M059J (cell line): ENCODE data around the gene CMTM2. TPM values are rescaled to one million over a fixed set of nuclear protein-coding genes. Genes with fewer than 3 reads are reported as not detected.
"Not testable (repeated sequence)": the region's sequence is repeated elsewhere in the genome, so short reads cannot be mapped to it uniquely, and the experiment has no call there.

ENCODE experiments used
- DNase-seq: peaks from one replicate; pipeline ENCODE4 v3.0.0-alpha.2; 2012; ENCODE audit warnings: low read depth
- total RNA-seq: library from RNA; depleted of rRNA; stranded (reverse); fragments of >200 nt; shearing (Covaris generic); gene quantifications from 2 replicates; pipeline ENCODE4 v1.2.3, GENCODE V29; 2014

CMTM2 gene
- total RNA-seq, 1 experiment from 2014 or later: not detected

GRCh38 chr16:66552286-66553177 is 26.7 kb upstream of the CMTM2 start, which contains the start of gene CKLF:
TSS of gene CKLF (plus strand) at chr16:66552576. CDS start at chr16:66552716, 140 bp downstream.
- peak; percentile 84 for DNase-seq

DNA sequence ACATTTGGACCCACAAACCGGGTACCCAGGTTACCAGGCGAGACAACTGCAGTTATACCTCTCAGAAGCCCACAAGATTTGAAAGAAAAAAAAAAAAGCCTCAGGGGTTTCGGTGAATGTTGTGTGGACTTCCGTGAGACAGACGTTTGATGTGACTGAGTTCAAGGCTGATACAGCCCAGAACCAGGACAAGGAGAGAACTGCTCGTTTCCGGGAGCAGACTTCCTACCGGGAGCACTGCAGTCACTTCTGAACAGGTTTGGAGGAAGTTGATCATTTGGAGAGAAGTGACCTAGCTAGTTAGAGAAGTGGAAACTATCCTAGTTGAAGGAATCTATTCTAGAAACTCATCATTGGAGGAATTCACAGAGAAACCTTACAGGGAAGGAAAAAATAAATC is 26.0 kb upstream of the CMTM2 start:
- DNase-seq: peak; percentile 10

DNA sequence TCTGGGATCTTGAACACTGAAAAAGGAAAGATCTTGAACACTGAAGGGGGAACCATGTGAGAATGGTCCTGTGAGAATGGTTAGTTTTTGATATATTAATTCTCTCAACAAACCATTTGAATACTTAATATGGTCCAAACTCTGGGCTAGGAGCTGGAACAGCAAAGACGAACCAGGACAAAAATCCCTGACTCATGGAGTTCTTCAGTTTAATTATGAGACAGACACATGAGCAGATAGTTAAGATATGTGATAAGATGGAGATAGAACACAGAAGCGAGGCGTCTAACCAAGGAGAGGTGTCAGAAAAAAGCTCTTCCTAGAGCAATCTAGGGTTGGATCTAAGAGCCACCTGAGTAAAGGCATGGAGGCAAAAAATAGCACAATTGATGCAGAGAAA is 25.2 kb upstream of the CMTM2 start:
- no peak for DNase-seq

DNA sequence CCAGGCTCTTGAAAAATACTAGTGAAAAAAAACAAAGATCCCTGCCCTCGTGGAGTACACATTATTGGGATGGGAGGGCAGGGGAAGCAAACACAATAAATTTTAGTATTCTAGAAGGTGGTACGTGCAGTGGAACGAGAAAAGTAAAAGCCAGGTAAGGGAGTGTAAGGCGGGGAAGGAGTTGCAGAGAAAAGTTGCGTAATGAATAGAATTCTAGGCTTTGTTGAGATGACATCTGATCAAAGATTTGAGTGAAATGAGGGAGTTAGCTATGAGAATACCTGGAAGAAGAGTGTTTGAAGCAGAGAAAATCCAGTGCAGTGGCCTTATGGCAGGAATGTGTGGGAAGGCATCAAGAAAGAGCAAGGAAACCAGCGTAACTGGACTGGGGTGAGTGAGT is 24.8 kb upstream of the CMTM2 start:
- DNase-seq: no peak

- DNase-seq: no peak
Observed at GRCh38 chr16:66560107-66560506, 19.2 kb upstream of the CMTM2 start.

DNA sequence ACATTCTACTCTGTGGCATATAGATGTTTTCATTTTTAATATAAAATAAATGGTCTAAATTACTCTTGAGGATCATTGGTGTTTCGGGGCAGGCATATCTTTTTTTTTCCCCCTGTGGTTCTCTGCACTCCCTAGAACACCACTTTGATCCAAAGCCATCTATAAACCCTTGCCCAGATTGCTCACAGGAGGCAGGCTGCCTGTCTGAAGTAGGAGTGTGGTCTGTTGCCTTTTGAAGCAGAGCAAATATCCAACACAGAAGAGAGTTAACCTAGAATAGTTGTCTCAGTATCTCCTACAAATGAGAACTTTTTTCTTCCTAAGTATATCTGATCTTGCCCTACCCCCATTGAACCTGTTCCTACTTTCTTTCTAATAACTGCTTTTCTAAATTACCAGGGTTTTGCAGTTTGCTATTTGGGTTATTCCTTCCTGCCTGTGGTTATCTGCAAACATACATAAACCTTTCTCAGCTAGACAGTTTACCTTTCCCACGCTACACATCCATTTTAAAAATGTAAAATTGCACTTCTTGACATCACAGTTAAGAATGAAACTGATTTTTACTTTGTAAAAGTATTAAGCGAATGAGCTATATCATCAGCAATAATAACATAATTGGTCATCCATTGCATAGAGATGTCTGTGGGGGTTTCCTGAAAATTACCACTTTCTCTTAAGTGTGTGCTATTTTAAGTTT is 17.7 kb upstream of the CMTM2 start:
- DNase-seq: no peak

DNA sequence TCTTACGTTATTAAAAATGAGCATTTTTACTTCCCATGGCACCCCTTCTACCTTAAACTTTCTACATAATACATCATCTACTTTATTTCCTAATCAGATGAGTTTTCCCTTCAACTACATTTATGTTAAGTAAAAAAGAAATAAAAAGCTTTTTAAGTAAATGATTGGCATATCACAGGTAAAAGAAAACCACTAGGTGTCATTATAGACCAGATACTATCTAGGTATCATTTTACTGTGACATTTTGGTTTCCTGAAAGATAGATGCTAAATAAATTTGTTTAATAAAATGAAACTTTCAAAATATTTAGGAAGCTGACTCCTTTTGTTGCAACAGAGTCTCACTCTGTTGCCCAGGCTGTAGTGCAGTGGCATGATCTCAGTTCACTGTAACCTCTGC is 16.9 kb upstream of the CMTM2 start:
- no peak for DNase-seq

- DNase-seq: no peak
Observed at GRCh38 chr16:66562986-66563385, 16.3 kb upstream of the CMTM2 start.

DNA sequence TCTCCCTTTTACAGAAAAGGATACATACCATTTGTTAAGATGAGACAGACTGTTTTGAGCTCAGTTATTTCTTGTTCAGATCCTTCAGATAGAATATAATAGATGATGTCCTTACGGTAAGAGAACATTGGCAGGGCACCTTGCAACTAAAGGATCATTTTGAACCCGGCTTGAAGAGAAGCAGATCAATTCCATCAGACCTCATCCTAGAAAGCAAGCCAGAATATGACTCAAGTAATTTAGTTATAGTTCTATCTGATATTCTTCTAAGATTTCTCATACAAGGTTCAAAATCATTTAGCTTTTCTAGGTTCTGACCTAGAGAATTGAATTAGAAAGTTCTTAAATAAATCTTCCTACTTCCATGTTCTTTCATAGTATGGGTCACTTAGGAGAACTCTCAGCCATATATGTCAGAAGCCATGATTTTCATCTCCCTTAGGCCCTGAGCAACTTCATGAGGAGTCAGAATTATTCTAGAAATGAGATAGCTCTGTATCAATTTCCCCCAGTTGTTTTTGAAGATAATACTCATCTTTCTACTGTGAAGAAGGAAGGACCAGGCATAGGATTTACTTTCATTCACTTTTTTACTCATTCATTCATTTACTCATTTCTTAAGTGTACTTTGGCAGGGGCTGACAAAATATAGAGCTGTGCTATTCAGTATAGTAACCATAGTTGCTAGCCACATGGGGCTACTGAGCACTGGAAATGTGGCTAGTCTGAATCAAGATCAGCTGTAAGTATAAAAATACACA is 15.5 kb upstream of the CMTM2 start:
- no peak for DNase-seq

DNA sequence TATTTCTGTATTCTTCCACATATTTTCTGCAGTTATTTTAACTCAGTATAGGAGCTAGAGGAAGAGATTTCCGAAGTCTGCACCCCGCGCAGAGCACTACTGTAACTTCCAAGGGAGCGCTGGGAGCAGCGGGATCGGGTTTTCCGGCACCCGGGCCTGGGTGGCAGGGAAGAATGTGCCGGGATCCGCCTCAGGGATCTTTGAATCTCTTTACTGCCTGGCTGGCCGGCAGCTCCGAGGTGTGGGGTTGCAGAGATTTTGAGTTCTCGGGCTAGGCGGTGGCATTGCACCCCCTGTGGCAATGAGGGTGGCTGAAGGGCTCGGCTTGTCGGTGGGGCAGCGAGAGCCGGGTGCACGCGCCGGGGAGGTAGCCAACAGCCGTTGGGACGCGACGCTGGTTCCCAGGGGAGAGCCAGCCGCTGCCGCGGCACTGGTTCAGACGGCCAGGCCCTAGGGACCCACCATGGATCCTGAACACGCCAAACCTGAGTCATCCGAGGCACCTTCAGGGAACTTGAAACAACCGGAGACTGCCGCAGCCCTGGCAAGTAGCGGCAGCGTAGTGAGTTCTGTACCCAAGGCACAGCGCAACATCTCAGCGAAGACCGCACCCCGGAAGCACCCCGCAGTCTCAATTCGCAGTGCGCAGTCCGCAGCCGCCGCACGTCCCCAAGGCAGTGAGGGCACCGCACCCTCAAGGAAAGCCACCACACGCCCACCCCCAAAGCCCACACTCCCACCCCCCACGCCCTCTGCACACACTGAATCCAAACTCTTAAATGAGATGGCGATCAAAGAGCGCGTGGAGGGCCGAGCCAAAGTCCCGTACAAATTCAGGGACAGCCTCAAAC is 13.0 kb upstream of the CMTM2 start, which contains the start of gene CMTM1:
Gene CMTM1 (plus strand): TSS at position 389 of the 851 bp plus-strand sequence. CDS start 75 bp downstream, at position 464.
- DNase-seq: no peak

- not testable (repeated sequence) for DNase-seq
Observed at GRCh38 chr16:66567270-66567669, 12.0 kb upstream of the CMTM2 start.

GRCh38 chr16:66568355-66568754 is 10.9 kb upstream of the CMTM2 start:
- peak; percentile 46 for DNase-seq

DNA sequence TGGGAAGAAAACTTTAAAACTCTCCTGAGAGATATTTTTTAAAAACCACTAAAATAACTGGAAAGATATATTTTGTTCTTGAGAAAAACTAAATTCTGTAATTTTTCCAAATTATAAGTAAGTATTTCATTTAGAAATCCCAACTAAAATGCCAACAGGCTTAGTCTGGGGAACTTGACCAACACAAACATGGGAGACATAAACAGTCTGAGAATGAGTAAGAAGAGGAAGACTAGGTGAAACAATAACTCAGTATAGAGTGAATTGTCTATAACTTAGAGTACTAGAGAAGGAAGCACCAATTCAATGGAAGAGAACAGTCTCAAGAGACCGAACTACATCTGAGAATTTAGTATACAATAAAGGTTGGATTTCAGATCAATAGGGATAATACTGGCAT is 10.1 kb upstream of the CMTM2 start:
- DNase-seq: peak; percentile 69

DNA sequence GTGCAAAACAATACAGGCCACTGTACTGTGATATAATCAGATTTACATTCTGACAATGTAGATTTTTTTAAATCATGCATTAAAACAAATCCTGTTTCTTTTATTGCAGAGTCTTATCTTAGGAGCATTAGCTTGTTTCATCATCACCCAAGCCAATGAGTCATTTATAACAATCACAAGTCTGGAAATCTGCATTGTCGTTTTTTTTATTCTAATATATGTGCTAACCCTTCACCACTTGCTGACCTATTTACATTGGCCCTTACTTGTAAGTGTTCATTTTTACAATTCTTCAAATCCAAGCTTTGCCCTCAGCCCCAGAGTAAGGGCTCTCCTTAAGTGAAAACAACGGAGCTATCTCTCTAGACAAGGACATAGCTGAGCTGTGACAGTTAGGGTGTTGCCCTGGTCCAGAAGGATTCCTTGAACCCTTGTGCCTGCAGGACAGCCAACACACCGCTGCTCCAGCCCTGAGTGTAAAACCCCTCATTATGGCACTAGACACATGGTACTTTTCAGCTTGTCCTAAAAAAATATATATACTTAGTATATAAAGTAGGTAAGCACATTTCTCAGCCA is 9.3 kb upstream of the CMTM2 start:
- DNase-seq: peak; percentile 59

DNA sequence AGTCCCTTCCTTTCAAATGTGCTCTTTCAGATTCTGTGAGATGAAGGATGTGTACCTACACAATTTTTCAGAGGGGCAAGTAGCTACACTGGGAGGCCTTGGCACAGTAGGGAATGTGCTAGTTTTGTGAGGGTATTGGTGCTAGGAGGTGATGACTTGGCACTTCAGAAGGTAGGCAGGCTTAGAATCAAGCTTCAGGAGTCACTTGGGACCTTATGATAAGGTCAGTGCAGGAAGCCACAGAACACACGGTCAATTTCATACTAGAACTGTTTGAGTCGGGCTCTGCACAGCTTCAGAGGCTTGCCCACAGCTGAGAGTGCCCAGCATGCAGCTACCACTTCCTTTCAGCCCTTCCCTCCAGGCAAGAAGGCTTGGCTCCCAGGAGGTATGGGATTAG is 6.9 kb upstream of the CMTM2 start:
- DNase-seq: peak; percentile 40

GRCh38 chr16:66574081-66574480 is 5.2 kb upstream of the CMTM2 start:
- DNase-seq: no peak

DNA sequence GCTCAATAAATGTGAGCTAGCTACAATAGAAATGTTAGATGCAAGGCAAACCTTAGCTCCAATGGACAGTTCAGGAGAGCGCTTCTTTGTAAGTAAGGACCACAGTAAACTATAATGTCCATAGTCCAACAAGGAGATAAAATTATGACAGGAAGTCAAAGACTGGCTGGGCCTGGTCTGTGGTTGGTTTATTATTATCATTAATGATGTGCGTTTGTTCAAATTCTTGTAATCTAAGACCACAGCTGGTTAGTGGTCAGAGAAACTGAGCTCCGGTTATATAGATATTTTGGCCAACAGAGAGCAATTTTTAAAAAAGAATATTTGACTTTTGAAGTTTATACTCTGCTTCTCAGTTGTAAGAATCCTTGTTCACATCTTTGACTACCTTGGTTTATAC is 4.7 kb upstream of the CMTM2 start:
- no peak for DNase-seq

DNA sequence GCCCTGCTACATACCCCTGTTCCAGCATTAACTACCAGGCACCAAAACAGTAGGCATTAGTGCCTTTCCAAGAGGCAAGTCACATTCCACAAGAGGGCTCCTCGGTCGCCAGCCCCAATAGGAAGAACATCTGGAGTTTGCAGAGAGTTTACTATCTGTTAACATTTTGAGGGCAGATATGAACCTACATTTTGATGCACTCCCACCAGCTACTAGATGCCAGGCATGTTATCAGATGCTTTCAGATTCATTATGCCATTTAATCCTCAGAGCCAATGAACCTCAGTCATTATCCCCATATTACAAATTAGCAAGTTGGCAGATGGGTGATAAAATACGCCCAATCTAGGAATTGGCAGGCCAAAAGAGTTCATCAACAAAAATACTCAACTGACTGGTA is 4.2 kb upstream of the CMTM2 start:
- DNase-seq: no peak

GRCh38 chr16:66576296-66576695 is 3.0 kb upstream of the CMTM2 start:
- no peak for DNase-seq

- peak; percentile 79 for DNase-seq
Observed at GRCh38 chr16:66580605-66581209, 1.4 kb downstream of the CMTM2 start.
